Measurements from ENCODE around the gene KSR2. TPM values are rescaled to one million over a fixed set of nuclear protein-coding genes. Genes with fewer than 3 reads are reported as not detected.

KSR2 gene
- total and polyA plus RNA-seq, 7 donors, result under 0.01 to 0.04 (median 0.02) TPM; not detected in 2

GRCh38 chr12:117530796-117531195 is 438.0 kb downstream of the KSR2 start:
- Histone ChIP-seq H3K27ac (no peak overlapping the region), H3K4me1 (peaks cover 19% of the 10 kb centered on the region), H3K9me3 (no peaks in the 10 kb centered on the region), H3K27me3 (ENCODE audit: insufficient read depth in 3 of 3, low read length in 2 of 3) (no peaks in the 10 kb centered on the region), H3K4me3 (no peak overlapping the region), H3K36me3 (ENCODE audit: insufficient read depth in 1 of 2, low read depth in 1 of 2) (no peaks in the 10 kb centered on the region)
- TF ChIP-seq, protein P1, sequence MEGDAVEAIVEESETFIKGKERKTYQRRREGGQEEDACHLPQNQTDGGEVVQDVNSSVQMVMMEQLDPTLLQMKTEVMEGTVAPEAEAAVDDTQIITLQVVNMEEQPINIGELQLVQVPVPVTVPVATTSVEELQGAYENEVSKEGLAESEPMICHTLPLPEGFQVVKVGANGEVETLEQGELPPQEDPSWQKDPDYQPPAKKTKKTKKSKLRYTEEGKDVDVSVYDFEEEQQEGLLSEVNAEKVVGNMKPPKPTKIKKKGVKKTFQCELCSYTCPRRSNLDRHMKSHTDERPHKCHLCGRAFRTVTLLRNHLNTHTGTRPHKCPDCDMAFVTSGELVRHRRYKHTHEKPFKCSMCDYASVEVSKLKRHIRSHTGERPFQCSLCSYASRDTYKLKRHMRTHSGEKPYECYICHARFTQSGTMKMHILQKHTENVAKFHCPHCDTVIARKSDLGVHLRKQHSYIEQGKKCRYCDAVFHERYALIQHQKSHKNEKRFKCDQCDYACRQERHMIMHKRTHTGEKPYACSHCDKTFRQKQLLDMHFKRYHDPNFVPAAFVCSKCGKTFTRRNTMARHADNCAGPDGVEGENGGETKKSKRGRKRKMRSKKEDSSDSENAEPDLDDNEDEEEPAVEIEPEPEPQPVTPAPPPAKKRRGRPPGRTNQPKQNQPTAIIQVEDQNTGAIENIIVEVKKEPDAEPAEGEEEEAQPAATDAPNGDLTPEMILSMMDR (IDR thresholded peaks at IDR 0.05), result no peak
- 92 to 95% (median 94%) methylated on average over 10 of the region's 10 CpGs for WGBS, 3 donors
- intact Hi-C loops (cut with DNase I), result loop anchor here in 1 of 2 donors (5.0 kb wide), 1 partner anchor 43 kb away; no protein-coding TSS in a partner anchor
- DNase-seq (no peak), ATAC-seq (no peak)

GRCh38 chr12:117528538-117528937 is 440.3 kb downstream of the KSR2 start:
- 27 to 41% (median 34%) methylated on average over 7 of the region's 7 CpGs for WGBS, 3 donors
- Histone ChIP-seq H3K9me3 (no peaks in the 10 kb centered on the region), H3K27ac (no peak overlapping the region), H3K36me3 (ENCODE audit: insufficient read depth in 1 of 2, low read depth in 1 of 2) (no peaks in the 10 kb centered on the region), H3K4me1 (peaks cover 20% of the 10 kb centered on the region), H3K27me3 (ENCODE audit: insufficient read depth in 3 of 3, low read length in 2 of 3) (no peaks in the 10 kb centered on the region), H3K4me3 (no peak overlapping the region)
- TF ChIP-seq, protein P1 (IDR thresholded peaks at IDR 0.05), result no peak
- intact Hi-C loops (cut with DNase I), result no loop called here
- ATAC-seq (no peak), DNase-seq (no peak)

- Histone ChIP-seq H3K4me1 (peaks cover 22% of the 10 kb centered on the region), H3K9me3 (no peaks in the 10 kb centered on the region), H3K36me3 (ENCODE audit: insufficient read depth in 1 of 2, low read depth in 1 of 2) (no peaks in the 10 kb centered on the region), H3K27ac (no peak overlapping the region), H3K27me3 (ENCODE audit: insufficient read depth in 3 of 3, low read length in 2 of 3) (no peaks in the 10 kb centered on the region), H3K4me3 (no peak overlapping the region)
- no peak for DNase-seq
- no peak for ATAC-seq
- TF ChIP-seq, protein P1 (IDR thresholded peaks at IDR 0.05), result no peak
- 20 to 53% (median 28%) methylated on average over 4 of the region's 4 CpGs for WGBS, 3 donors
- intact Hi-C loops (cut with DNase I), result no loop called here
Measured at GRCh38 chr12:117527479-117527855, 441.3 kb downstream of the KSR2 start.

- no peak overlapping the region for H3K27ac ChIP-seq
- H3K4me1 ChIP-seq, result peaks cover 24% of the 10 kb centered on the region
- DNase-seq (no peak), ATAC-seq (no peak)
- TF ChIP-seq, protein P1 (IDR thresholded peaks at IDR 0.05), result no peak
- H3K4me3 ChIP-seq, result no peak overlapping the region
- 36 to 55% (median 47%) methylated on average over 14 of the region's 14 CpGs for WGBS, 3 donors
- no peaks in the 10 kb centered on the region for H3K9me3 ChIP-seq
- no peaks in the 10 kb centered on the region for H3K27me3 ChIP-seq (ENCODE audit: insufficient read depth in 3 of 3, low read length in 2 of 3)
- H3K36me3 ChIP-seq (ENCODE audit: insufficient read depth in 1 of 2, low read depth in 1 of 2), result no peaks in the 10 kb centered on the region
- intact Hi-C loops (cut with DNase I), result no loop called here
Measured at GRCh38 chr12:117526757-117527478, 441.9 kb downstream of the KSR2 start.

- Histone ChIP-seq H3K27ac (no peak overlapping the region), H3K27me3 (ENCODE audit: insufficient read depth in 3 of 3, low read length in 2 of 3) (no peaks in the 10 kb centered on the region), H3K4me3 (no peak overlapping the region), H3K4me1 (peaks cover 24% of the 10 kb centered on the region), H3K36me3 (ENCODE audit: insufficient read depth in 1 of 2, low read depth in 1 of 2) (no peaks in the 10 kb centered on the region), H3K9me3 (no peaks in the 10 kb centered on the region)
- TF ChIP-seq, protein P1 (IDR thresholded peaks at IDR 0.05), result no peak
- DNase-seq (no peak), ATAC-seq (no peak)
- WGBS, 3 donors, result 55 to 58% (median 56%) methylated on average over 4 of the region's 4 CpGs
- intact Hi-C loops (cut with DNase I), result no loop called here
Measured at GRCh38 chr12:117525766-117526165, 443.0 kb downstream of the KSR2 start.

All from psoas muscle (tissue), 8 donors.